Keratinocyte (primary cell): ENCODE measurements around the gene SYCN. TPM values are rescaled to one million over a fixed set of nuclear protein-coding genes. Genes with fewer than 3 reads are reported as not detected.

Experiments used
- DNase-seq: peaks from one replicate; pipeline ENCODE4 v3.0.0-alpha.2; 2011; ENCODE audit warnings: low read depth, missing footprints, low spot score
- FAIRE-seq: peaks from 2 replicates; lab custom pipeline; 2011; peaks lifted over from hg19 to GRCh38; lab: Jason Lieb, UNC
- H2AFZ ChIP-seq: 2 replicates; pipeline ENCODE4 v1.6.0; 2012; ENCODE audit warnings: low read length, control low read depth, inconsistent platforms; ENCODE audit not compliant: control insufficient read depth
- H3K27ac ChIP-seq: 2 replicates; pipeline ENCODE4 v1.5.1; 2011; ENCODE audit warnings: low read length; ENCODE audit not compliant: control insufficient read depth, insufficient read depth
- H3K27me3 ChIP-seq: 3 replicates; pipeline ENCODE4 v1.6.0; 2011; ENCODE audit warnings: low read length; ENCODE audit not compliant: control insufficient read depth, insufficient read depth; ENCODE audit errors: extremely low read depth
- H3K36me3 ChIP-seq, 2 experiments: 2 replicates in 1 of 2; 3 replicates in 1 of 2; pipeline ENCODE4 v1.5.1; 2011; ENCODE audit warnings: low read length in 2 of 2, mild to moderate bottlenecking in 1 of 2; ENCODE audit not compliant: control insufficient read depth in 2 of 2, insufficient read depth in 2 of 2; ENCODE audit errors: extremely low read depth in 1 of 2
- H3K4me1 ChIP-seq: 3 replicates; pipeline ENCODE4 v1.5.1; 2011; ENCODE audit warnings: low read length; ENCODE audit not compliant: control insufficient read depth, insufficient read depth; ENCODE audit errors: extremely low read depth
- H3K4me2 ChIP-seq: 3 replicates; pipeline ENCODE4 v1.6.0; 2011; ENCODE audit warnings: low read depth, low read length; ENCODE audit not compliant: control insufficient read depth, insufficient read depth; ENCODE audit errors: extremely low read depth
- H3K4me3 ChIP-seq, 3 experiments: fragments of 200-600 bp in 1 of 3; sonication (generic) in 1 of 3; 2 replicates in 2 of 3; 3 replicates in 1 of 3; pipeline ENCODE4 v1.5.1; 2011 to 2016; ENCODE audit warnings: low read length in 3 of 3, mild to moderate bottlenecking in 3 of 3, control low read depth in 2 of 3, inconsistent platforms in 1 of 3, low read depth in 1 of 3, mixed read lengths in 1 of 3, mixed run types in 1 of 3, moderate library complexity in 1 of 3; ENCODE audit not compliant: control insufficient read depth in 2 of 3, insufficient read depth in 2 of 3; ENCODE audit errors: extremely low read depth in 1 of 3
- H3K79me2 ChIP-seq: 2 replicates; pipeline ENCODE4 v1.6.0; 2012; ENCODE audit warnings: low read length; ENCODE audit not compliant: control insufficient read depth, insufficient read depth
- H3K9ac ChIP-seq: 3 replicates; pipeline ENCODE4 v1.6.0; 2011; ENCODE audit warnings: low read length; ENCODE audit not compliant: control insufficient read depth, insufficient read depth; ENCODE audit errors: extremely low read depth
- H3K9me1 ChIP-seq: 3 replicates; pipeline ENCODE4 v1.6.0; 2011; ENCODE audit warnings: low read length; ENCODE audit not compliant: control insufficient read depth, insufficient read depth; ENCODE audit errors: extremely low read depth
- H3K9me3 ChIP-seq: 2 replicates; pipeline ENCODE4 v1.5.1; 2012; ENCODE audit warnings: low read depth, low read length; ENCODE audit not compliant: control insufficient read depth
- H4K20me1 ChIP-seq: 3 replicates; pipeline ENCODE4 v1.6.0; 2011; ENCODE audit warnings: low read length; ENCODE audit not compliant: control insufficient read depth, insufficient read depth; ENCODE audit errors: extremely low read depth
- EZH2 ChIP-seq: IDR thresholded peaks from one replicate; pipeline ENCODE4 v1.6.1; 2012; ENCODE audit warnings: inconsistent platforms, mild to moderate bottlenecking, low read length, moderate library complexity
- dilution Hi-C: fragments of 300-500 bp; cut with MboI; formaldehyde crosslinking; loops from one replicate; pipeline ENCODE4 v1.7.0; 2020; ENCODE audit warnings: low sequenced_read_pairs; ENCODE audit not compliant: extremely low pct_ligation_motif_present
- polyA plus RNA-seq, 5 experiments: library from polyadenylated mRNA; depleted of rRNA in 3 of 5; stranded (reverse) in 3 of 5; stranded (forward) in 1 of 5; unstranded in 1 of 5; fragments of >200 nt; gene quantifications; 1 replicate in 1 of 5; 2 replicates in 3 of 5; 3 replicates in 1 of 5; pipeline versions ENCODE4 v1.2.1 to v1.2.3, GENCODE V29; 2011 to 2012; ENCODE audit warnings: missing spikeins in 2 of 5, low read depth in 1 of 5, low replicate concordance in 1 of 5
- TF ChIP-seq, protein P1 (sequence below), 3 experiments: IDR thresholded peaks in 1 of 3; conservative IDR thresholded peaks in 1 of 3; optimal IDR thresholded peaks in 1 of 3; 2 replicates in 2 of 3; 3 replicates in 1 of 3; pipeline versions ENCODE3 to v1.5.1; 2011; ENCODE audit warnings: low read length in 3 of 3, mild to moderate bottlenecking in 3 of 3, moderate library complexity in 2 of 3, control low read depth in 1 of 3, inconsistent platforms in 1 of 3; ENCODE audit not compliant: insufficient read depth in 2 of 3; ENCODE audit errors: extremely low read depth in 1 of 3

SYCN gene
- polyA plus RNA-seq, 1 donor (not counting 4 experiments of a cell fraction or from before 2014, with no cell fraction given), result not detected

DNA sequence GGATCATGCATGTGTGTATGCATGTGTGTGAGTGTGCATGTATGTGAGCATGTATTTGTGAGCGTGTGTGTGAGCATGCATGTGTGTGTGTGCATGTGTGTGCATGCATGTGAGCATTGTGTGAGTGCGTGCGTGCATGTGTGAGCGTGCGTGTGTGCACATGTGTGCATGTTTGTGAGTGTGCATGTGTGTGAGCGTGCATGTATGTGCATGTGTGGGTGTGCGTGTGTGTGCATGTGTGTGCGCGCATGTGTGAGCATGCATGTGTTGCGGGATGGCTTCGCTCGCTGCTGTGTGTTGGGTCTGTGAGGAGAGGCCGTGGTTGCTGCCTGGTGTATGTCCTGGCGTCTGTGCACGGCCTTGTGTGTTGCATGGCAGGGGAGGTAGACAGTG lies 46.1 kb downstream of the SYCN start:
- Histone ChIP-seq H3K27me3 (no peaks in the 10 kb centered on the region), H3K4me1 (peaks cover 47% of the 10 kb centered on the region), H3K27ac (no peak overlapping the region), H3K4me2 (no peak overlapping the region), H3K9me3 (no peaks in the 10 kb centered on the region), H4K20me1 (peaks cover 6% of the 10 kb centered on the region), H3K79me2 (peaks cover 64% of the 10 kb centered on the region), H3K4me3 (no peak overlapping the region), H2AFZ (no peak overlapping the region), H3K36me3 (no peaks in the 10 kb centered on the region), H3K9ac (no peak overlapping the region), H3K9me1 (peaks cover 4% of the 10 kb centered on the region)
- TF ChIP-seq, protein P1, sequence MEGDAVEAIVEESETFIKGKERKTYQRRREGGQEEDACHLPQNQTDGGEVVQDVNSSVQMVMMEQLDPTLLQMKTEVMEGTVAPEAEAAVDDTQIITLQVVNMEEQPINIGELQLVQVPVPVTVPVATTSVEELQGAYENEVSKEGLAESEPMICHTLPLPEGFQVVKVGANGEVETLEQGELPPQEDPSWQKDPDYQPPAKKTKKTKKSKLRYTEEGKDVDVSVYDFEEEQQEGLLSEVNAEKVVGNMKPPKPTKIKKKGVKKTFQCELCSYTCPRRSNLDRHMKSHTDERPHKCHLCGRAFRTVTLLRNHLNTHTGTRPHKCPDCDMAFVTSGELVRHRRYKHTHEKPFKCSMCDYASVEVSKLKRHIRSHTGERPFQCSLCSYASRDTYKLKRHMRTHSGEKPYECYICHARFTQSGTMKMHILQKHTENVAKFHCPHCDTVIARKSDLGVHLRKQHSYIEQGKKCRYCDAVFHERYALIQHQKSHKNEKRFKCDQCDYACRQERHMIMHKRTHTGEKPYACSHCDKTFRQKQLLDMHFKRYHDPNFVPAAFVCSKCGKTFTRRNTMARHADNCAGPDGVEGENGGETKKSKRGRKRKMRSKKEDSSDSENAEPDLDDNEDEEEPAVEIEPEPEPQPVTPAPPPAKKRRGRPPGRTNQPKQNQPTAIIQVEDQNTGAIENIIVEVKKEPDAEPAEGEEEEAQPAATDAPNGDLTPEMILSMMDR (optimal IDR thresholded peaks at IDR 0.05 in 1 of 3, IDR thresholded peaks at IDR 0.05 in 1 of 3, conservative IDR thresholded peaks at IDR 0.05 in 1 of 3; ENCODE audit: extremely low read depth in 1 of 3, insufficient read depth in 2 of 3, low read length in 3 of 3), result no peak
- no peak for TF ChIP-seq EZH2
- dilution Hi-C loops, result no loop called here
- FAIRE-seq (no peak), DNase-seq (no peak)

DNA sequence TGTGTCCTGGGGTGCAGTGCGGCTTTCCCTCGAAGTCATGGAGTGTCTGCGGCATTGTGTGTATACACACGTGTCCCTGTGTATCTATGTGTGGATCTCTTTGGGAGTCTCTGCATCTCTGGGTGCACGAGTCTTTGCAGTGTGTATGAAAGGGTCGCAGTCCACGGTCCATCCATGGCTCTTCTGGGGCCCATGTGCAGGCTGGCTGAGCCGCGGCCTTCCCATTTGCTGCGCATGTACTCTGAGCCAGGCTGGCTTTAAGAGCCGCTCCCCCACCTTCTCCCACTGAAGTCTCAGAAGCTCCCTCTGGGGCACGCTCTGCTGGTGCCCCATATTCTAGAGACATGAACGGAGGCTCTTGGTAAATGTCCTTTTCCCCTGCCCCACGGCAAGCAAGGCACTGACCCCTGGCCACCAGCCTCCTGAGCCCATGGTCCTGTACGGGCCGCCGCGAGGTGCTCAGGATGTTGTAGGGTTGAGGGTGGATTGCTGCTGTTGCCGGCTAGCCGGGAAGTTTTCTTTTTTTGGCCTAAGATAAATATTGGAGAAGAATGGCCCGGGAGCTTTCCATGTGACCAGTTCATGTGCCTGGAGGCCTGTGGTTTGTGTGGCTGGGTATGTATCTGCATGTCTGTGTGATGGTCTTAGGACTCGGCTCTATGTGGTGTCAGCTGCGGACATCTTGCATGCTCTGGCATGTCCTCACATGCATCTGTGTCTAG lies 46.6 kb downstream of the SYCN start:
- H4K20me1 ChIP-seq, result peaks cover 3% of the 10 kb centered on the region
- dilution Hi-C loops, result no loop called here

More for the DNA sequence above, 46.6 kb downstream of the SYCN start:
- Histone ChIP-seq H3K4me1 (peaks cover 47% of the 10 kb centered on the region), H3K9ac (no peak overlapping the region), H3K4me3 (no peak overlapping the region), H2AFZ (no peak overlapping the region), H3K9me3 (no peaks in the 10 kb centered on the region), H3K4me2 (no peak overlapping the region), H3K27ac (no peak overlapping the region), H3K79me2 (peaks cover 61% of the 10 kb centered on the region), H3K36me3 (no peaks in the 10 kb centered on the region), H3K9me1 (peaks cover 4% of the 10 kb centered on the region), H3K27me3 (no peaks in the 10 kb centered on the region)
- FAIRE-seq (no peak), DNase-seq (no peak)
- TF ChIP-seq EZH2, result no peak
- TF ChIP-seq, protein P1 (optimal IDR thresholded peaks at IDR 0.05 in 1 of 3, IDR thresholded peaks at IDR 0.05 in 1 of 3, conservative IDR thresholded peaks at IDR 0.05 in 1 of 3; ENCODE audit: extremely low read depth in 1 of 3, insufficient read depth in 2 of 3, low read length in 3 of 3), result no peak
